Fibroblast of mammary gland (primary cell): ENCODE results near the gene POU2AF3.
"Not testable (repeated sequence)": the region's sequence is repeated elsewhere in the genome, so short reads cannot be mapped to it uniquely, and the experiment has no call there.

Experiments used
- DNase-seq: peaks from one replicate; pipeline ENCODE4 v3.0.0-alpha.2; 2010; ENCODE audit warnings: low read depth
- H3K4me3 ChIP-seq: 2 replicates; pipeline ENCODE4 v1.5.1; 2011; ENCODE audit warnings: low read depth, mild to moderate bottlenecking, low read length, moderate library complexity; ENCODE audit not compliant: control insufficient read depth
- CTCF ChIP-seq: conservative IDR thresholded peaks from 2 replicates; pipeline ENCODE4 v1.5.1; 2011; ENCODE audit warnings: low read depth, low read length, inconsistent platforms; ENCODE audit not compliant: control insufficient read depth, insufficient read depth

Gene POU2AF3

GRCh38 chr11:111283945-111284481, 14.3 kb upstream of the POU2AF3 start:
- DNase-seq, result peak; percentile 96
- H3K4me3 ChIP-seq, result no peak overlapping the region
- no peak for TF ChIP-seq CTCF

- no peak for TF ChIP-seq CTCF
- DNase-seq, result peak; percentile 22
- H3K4me3 ChIP-seq, result no peak overlapping the region
Observed at GRCh38 chr11:111285189-111286091, 12.9 kb upstream of the POU2AF3 start.

- no peak for DNase-seq
- no peak for TF ChIP-seq CTCF
- no peak overlapping the region for H3K4me3 ChIP-seq
Observed at GRCh38 chr11:111291764-111292163, 6.6 kb upstream of the POU2AF3 start.

GRCh38 chr11:111292408-111292807, 5.9 kb upstream of the POU2AF3 start:
- not testable (repeated sequence) for DNase-seq, H3K4me3 ChIP-seq

- TF ChIP-seq CTCF, result no peak
- no peak for DNase-seq
- H3K4me3 ChIP-seq, result no peak overlapping the region
Observed at GRCh38 chr11:111296196-111296595, 2.1 kb upstream of the POU2AF3 start.

- no peak overlapping the region for H3K4me3 ChIP-seq
- no peak for TF ChIP-seq CTCF
- no peak for DNase-seq
Observed at GRCh38 chr11:111297696-111298095, 650 bp upstream of the POU2AF3 start.

- DNase-seq, result peak; percentile 33
- TF ChIP-seq CTCF, result peak; percentile 44
Observed at GRCh38 chr11:111299101-111300026, 1.0 kb downstream of the POU2AF3 start.

More at GRCh38 chr11:111299101-111300026, 1.0 kb downstream of the POU2AF3 start:
- peak overlapping the region; percentile 52 for H3K4me3 ChIP-seq
